HG03432 (cell line): ENCODE measurements around the gene CCDC92.
"Not testable (repeated sequence)": the region's sequence is repeated elsewhere in the genome, so short reads cannot be mapped to it uniquely, and the experiment has no call there.

ENCODE experiments used
- ATAC-seq: cut with Tn5 transposase; IDR thresholded peaks from one replicate; pipeline ENCODE4 v1.9.1; 2021; ENCODE audit warnings: mild to moderate bottlenecking, moderate library complexity; ENCODE audit not compliant: unreplicated experiment

CCDC92 gene

DNA sequence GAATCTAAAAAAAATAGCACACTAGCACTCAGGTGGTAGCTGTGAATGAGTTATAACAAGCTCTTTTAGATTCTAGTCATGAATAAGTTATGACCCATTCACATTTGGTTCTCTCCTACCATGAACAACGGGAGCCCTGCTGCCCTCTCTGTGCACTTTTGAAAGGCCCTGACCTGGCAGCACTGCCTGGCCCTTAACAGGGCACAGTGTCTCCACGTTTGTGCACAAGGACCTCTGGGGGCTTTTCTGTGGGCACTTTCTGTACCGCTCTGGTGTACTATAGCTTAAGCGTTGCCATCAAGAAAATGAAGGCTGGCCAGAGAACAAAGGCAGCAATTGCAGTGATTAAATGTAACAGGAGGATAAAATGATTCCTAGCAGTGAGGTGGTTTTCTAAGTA is 21.2 kb downstream of the CCDC92 start:
- ATAC-seq, result no peak

DNA sequence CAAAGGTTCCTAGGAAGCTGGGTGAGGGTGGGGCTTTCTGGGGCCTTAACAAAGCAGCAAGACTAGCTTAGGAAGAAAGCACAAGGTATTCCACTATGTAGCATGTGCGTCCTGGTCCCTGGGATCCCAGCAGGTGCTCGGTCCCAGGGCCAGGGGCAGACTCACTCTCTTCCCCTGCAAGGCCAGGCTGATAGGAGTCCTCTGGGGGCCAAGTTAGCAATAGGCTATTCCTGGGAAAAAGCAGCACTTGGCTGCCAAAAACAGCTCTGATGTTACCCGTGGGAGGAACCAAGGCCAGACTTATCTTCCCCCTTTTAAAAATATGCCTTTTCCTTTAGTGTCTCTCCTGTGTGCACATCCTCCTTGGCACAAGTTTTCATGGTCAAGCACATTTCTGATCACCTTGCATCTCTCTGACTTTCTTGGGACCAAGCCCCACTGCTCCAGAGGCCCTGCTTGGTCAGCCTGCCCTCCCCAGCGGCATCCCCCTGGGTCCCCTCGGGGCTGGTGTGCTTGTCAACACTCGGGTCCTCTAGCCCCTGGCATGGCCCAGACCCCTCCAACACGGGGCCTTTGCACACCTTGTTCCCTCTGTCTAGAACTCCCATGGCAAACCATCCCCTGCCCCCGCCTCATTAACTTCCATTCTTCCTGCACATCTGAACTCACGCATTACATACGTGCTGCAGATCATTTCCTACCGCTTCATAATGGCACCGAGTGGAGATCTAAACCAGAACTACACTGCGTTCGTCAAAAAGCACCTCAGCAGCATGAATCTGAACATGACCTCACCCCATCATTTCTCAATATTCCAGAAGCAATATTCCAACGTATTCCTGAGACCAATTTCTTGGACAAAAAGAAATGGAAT is 21.9 kb downstream of the CCDC92 start:
- ATAC-seq, result no peak

DNA sequence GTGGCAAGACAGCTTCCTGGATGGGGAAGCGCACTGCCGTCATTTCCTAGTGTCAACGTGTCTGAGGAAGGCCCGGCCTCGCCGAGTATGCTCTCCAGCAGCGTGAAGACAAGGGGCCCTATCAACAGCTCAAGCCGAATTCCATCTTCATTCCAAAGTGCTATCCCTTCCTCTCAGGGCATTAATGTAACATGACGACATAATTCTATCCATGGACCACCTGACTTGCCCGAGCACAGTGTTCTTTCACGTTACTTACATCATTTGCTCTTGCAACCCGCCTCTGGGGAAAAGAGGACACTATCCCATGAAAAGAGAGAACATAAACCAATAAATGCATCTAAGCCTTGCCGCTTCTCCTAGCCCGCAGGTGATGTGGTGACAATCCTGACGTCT is 22.9 kb downstream of the CCDC92 start:
- no peak for ATAC-seq

DNA sequence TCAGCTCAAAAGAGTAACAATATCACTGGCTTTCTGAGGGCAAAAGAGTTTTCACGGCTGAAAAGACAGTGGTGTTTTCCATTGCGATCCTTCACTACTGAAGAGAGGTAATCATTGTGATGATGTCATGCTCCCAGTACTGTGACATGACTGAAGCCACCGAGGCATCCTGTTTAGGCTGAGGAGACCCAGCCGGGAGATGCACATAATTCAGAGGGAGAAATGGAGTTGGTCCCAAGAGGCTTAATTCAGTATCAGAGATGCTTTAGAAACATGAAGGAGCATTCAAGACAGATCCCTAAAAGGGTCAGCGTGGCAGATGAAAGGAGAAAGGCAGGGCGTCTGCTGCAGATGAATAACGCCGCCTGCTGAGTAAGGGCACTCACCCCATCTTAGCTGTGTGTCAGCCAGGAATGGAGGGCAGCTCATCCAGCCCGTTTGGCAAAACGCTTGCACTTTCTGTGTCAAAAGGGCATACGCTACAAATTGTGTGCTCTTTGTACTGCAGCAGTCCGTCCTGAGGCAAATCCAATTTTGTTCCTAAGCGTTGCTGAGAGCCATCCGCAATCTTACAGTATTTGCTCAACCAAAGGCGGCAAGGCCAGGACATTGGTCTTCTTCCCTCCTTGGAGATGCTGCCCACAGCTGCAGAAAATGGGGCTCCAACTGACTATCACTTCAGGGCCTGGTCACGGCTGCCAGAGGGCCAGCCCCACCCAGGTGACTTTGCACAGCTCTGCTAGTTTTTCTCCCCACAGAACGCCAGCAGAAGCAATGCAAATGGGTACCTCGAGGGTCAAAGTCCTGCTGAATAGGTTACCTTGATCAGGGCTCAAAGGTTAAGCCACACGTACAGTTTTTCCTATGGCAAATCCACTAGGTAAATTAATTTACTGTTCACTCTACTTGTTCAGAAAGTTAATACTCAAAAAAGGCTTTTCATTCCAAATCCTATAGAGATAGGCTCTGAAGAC is 23.5 kb downstream of the CCDC92 start:
- no peak for ATAC-seq

DNA sequence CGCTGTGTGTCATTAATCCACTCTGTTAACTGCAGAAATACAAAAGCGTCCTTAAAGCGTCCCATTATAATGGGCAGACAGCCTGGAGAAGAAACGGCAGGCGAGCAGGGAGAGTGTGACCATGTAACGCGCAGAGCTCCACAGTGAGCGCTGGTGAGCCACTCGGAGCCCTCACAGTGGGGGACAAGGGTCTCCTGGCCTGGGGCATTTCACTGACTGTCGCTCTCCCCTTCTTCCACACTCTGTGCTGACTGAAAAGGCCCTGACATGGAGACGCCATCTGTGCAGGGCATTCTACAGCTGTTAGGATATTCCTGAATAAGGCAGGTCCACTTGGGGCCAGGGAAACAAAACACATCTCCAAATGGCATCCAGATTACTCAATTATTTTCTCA is 24.2 kb downstream of the CCDC92 start:
- no peak for ATAC-seq

DNA sequence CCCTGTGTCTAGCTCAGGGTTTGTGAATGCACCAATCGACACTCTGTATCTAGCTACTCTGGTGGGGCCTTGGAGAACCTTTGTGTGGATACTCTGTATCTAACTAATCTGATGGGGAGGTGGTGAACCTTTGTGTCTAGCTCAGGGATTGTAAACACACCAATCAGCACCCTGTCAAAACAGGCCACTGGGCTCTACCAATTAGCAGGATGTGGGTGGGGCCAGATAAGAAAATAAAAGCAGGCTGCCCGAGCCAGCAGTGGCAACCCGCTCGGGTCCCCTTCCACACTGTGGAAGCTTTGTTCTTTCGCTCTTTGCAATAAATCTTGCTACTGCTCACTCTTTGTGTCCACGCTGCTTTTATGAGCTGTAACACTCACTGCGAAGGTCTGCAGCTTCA is 25.1 kb downstream of the CCDC92 start:
- not testable (repeated sequence) for ATAC-seq

DNA sequence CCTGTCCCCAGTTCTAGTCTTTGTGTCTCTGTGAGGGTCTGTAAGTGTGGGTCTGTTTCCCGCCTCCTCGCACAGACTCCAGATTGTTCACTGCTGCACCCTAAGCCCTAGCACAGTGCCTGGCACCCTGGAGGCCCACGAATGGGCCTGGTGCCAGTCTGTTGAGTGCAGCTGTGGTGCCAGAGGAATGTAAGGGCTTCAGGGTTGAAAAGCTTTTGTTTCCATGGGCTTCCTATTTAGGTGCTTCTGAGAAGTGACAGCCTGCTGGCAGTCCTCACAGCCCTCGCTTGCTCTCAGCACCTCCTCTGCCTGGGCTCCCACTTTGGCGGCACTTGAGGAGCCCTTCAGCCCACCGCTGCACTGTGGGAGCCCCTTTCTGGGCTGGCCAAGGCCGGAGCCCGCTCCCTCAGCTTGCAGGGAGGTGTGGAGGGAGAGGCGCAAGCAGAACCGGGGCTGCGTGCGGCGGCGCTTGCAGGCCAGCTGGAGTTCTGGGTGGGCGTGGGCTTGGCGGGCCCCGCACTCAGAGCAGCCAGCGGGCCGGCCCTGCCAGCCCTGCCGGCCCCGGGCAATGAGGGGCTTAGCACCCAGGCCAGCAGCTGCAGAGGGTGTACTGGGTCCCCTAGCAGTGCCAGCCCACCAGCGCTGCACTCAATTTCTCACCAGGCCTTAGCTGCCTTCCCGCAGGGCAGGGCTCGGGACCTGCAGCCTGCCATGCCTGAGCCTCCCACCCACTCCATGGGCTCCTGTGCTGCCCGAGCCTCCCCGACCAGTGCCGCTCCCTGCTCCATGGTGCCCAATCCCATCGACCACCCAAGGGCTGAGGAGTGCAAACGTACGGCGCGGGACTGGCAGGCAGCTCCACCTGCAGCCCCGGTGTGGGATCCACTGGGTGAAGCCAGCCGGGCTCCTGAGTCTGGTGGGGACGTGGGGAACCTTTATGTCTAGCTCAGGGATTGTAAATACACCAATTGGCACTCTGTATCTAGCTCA is 25.8 kb downstream of the CCDC92 start:
- ATAC-seq, result not testable (repeated sequence)

DNA sequence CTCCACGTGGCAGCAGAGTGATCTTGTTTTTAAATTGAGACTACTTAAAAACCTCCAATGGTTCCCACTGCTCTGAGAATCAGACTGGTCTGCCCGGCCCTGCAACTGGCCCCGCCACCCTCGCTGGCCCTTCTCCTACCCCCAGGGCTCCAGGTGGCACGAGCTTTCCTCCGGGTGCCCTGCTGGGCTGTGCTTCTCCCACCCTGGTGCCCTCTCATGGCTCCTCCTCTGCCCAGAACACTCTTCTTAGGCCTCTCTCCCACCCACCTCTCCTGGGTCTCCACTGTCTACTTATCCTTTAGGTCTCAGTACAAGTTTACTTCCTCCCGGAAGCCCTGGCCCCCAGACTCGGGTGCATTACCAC is 26.5 kb downstream of the CCDC92 start:
- no peak for ATAC-seq

DNA sequence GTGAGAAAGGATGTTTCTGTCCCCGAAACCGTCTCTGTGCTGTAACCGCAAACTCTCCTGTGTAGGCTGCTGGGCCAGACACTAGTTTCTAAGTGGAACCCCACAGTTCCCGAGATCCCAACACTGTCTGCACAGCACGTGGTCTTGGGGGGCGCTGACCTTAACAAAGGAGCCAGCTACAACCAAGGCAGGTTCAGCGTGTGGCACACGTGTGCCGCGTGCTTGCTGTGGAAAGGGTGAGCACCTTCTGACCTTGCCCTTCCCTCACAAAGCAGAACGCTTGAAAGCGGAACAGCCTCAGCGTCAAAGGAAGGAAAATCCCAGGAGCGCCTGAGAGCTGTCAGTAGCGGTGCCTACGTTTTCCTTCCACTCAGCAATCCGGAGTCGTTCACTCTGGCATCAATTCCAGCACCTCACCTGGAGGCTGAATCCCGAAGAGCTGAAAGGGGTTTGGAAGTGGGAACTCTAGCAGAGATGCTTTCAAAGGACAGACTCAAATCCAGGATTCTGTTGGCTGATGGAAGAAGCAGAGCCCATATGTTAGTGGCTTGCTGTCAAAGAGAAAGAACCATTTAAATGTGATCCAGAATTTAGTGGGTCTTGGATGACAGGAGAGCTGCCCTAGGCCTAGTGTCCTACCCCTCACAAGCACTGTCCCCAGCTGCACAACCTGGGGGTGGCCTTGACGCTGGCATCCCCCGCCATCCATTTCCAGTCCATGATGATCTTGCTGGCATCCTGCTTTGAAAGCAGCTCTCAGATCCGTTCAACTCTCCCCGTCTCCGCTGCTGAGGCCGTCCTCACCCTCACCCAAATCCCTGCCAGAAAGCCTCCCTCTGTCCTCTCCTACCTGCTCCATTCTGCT is 27.1 kb downstream of the CCDC92 start:
- ATAC-seq, result no peak

DNA sequence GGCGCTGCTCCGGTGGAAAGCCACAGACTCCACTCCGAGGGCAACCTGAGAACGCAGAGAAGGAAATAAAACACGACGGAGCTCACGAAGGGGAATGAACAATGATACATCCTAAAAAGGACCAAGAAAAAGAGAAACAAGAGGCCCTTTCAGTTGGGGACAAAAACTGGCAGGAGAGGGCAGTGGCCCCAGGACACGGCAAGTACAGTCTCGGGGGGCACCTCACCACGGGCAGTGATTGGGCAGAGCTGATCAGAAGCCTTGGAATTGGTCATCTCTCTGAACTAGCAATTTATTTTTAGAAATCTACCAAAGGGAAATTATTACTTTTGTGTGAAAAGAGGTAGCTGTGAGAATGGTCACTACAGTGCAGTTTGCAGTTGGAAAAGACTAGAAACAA is 27.9 kb downstream of the CCDC92 start:
- no peak for ATAC-seq

DNA sequence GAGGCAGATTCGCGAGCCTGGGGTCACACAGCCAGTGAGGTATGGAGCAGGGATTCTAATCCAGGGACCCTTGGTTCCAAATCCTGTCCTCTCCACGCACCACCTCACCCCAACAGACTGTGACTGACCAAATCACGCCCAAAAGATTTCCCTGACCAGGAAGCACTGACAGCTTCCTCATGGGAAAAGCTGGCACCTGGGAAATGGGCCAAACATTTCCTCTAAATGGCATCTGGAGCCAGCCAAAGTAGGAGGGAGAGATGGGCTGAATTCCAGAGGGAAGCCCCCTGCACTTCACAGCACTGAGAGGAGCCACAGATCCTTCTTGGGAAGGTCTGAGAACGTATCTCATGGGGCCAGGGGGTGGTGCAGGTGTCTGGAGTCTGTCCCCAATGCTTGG is 28.8 kb downstream of the CCDC92 start:
- ATAC-seq, result no peak

DNA sequence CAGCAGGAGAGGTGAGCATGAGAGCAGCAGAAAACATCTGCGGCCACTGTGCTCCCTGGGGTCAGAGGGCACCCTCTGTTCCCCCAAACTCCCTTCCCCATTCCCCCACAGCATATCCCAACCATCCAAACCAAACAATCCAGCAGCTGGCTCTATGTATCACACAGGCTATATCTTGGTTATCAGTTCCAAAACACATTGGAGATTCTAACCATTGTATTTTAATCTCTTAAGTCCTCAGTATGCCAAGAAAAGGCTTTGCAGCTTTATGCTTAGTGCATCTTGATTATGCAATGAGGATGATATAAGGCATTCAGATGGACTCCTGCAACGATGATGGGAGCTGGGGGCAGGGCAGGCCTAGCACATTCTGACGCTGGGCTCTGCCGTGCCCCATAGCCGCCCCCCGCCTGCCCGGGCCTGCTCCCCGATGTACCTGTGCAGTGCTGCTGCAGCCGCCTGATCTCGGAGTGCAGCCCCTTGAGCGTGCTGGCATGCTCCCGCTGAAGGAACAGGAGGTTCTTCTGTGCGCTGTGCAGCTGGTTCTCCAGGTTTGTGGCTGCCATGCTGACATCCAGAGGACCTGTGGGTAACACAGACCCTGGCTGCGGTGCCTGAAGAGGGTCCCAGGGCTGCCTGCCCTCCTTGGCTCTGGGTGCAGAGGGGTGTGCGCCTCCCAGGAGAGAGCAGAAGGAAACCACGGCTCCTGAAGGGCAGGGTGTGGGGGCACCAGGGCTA is 29.6 kb downstream of the CCDC92 start:
- no peak for ATAC-seq

DNA sequence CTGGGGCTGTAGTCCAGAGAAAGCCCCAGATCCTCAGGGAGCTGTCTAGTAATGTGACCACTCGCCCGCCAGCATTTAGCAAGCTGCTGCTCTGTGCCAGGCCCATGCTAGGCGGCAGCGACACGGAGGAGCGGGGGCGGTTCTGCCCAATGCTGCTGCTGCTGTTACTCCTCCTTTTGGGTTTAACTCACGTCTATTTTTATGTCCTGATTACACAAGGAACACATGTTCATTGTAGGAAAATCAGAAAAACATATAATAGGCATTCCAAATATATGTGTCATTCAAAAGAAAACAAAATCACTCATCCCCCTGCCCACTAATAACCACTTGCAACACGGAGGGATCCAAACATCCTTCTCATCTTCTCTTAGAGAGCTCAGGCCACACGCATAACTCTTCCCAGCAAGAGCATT is 30.4 kb downstream of the CCDC92 start:
- ATAC-seq, result no peak

DNA sequence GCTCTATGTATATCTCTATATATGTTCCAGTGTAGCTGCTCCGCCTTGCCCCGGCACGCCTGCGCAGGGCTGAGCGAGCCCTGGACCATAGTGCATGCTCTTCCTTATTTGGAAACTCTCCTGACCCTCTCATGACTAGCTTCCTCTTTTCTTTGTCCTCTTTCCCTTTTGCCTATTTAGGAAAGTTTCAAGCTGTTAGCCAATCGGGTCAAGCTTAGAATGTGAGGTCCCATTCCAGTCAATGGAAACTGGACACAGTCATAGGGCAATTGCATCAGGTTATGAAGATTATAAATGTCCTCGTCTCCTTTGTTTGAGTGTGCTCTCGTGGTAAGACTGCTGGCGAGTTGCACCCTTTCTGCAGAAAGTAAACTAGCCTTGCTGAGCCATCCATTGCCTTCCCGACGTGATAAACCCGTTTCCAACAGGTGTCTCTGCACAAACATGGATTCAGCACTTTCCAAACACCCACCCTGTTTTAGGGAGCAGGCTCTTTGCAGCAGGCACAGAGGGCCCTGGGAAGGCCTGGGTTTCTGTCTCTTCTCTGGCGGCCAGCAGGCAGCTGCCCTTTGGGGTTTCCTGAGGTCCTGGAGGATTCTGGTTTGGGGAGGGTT is 30.9 kb downstream of the CCDC92 start:
- ATAC-seq, result no peak

DNA sequence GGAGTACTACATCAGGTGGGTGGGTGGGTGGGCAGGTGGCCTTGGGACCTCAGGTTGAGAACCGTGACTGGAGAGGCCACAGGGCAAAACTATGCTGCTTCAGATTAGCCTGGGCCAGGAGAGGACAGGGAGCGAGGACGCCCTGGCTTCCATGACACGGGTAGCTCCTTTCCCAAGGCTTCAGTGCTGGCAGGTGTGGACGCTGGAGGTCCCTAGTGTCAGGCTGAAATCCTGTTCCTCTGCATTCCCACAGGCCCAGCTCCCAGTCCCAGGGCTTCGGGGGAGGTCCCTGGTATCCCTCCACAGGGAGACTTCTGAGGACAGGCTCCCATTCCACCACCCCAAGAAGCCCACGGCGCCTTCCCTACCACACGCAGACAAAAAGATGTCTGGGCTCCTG is 31.6 kb downstream of the CCDC92 start:
- ATAC-seq, result no peak

DNA sequence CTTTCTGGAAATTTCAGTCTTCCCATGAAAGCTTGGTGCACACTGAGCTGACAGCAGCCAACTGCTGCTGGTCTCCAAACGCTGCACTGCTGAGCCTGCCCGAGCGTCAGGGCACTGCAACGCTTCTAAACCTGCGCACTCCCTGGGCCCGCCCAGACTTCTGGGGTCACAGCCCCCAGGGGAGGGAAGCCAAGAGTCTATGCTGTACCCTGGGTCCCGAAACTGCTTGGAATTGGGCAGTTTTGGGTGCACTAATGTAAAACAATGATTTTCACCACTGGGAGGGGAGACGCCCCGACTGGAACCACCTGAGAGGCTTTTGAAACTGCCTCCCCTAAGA is 32.0 kb downstream of the CCDC92 start:
- no peak for ATAC-seq

DNA sequence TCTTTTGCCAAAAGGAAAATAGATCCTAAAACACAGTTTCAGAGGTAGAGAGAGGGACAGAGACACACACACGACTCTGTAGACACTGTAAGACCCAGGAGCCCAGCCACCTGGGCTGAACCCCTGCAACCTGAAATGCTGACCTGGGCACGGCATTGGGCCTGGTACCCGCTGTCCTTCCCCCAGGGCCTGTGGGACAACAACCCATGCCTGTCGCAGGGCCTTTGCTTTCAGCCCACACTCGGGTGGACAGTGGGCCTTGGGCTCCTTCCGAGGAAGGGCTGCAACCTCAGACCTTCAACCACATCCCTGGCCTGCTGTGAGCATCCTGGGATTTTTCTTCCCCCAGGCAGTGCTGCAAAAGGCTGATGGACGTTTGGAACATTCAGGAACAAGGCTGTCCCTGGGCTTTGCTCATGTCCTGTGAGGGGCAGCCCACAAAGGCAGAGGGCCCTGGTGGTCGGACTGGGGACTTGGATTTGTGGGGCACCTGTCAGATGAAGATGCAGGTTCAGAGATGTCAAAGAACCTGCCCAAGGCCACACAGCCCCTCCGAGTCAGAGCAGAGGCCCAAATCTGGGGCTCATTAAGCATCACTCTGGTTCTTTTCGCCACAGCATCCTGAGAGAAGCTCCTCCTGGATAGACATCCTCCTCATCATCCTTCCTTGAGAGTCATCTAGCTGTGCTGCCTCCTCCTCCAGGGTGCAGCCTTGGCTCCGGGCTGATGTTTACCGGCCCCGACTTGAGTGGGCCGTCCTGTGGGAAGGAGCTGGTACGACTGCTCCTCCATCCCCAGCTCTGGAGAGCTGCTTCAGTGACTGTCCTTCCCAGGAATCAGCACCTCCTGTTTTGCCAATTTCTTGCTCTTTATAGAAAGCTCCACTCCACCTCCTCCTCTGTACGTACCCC is 32.7 kb downstream of the CCDC92 start:
- no peak for ATAC-seq
